ENCODE data around the gene CDKAL1. TPM values are rescaled to one million over a fixed set of nuclear protein-coding genes. Genes with fewer than 3 reads are reported as not detected.

CDKAL1 gene
- total and polyA plus RNA-seq, 4 donors: 2.0 to 12.9 (median 6.7) TPM

DNA sequence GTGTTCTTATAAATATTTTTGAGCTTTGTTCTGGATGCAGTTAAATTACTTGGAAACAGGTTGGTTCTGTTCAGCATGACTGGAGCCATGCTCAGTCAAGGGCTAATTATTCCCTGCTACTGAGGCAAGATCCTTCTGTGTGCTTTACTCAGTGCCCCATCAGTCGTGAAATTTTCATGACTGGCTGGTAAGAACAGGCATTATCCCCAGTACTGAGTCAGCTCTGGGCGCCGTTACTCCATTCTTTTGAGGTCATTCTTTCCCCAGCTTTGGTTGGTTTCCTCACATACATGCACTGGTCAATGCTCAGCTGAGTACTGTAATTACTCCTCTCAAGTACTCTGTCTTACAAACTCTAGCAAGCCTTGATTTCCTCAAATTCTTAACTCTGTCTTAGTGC is 71.3 kb downstream of the CDKAL1 start (continued):
- TF ChIP-seq CTCF (IDR thresholded peaks at IDR 0.05; ENCODE audit: low read depth, low read length, missing input control) (no peak), RXRA (IDR thresholded peaks at IDR 0.05) (no peak), SP1 (IDR thresholded peaks at IDR 0.05) (no peak)

DNA sequence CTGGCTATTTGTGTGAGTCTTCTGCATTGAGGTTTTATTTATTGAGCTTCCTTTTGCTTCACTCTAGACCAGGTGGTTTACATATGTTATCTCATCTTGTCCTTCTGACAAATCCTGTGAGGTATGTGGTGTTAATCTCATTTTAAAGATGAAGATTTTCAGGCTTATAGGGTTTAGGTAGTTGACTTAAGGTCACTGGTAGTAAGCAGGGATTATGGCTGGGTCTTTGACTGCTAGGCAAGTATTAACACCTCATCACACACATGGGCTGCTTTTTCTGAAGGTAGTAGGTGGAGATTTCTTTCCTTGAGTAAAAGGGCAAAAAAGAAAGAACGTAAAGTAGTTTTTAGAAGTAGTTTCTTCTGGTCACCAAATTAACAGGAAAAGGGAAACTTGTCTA is 72.6 kb downstream of the CDKAL1 start:
- WGBS: 98% methylated on average over 1 of the region's 1 CpG
- Histone ChIP-seq H3K4me3 (ENCODE audit: low read depth in 1 of 3, low read length in 3 of 3) (no peak overlapping the region), H3K9ac (ENCODE audit: low read depth in 1 of 2, low read length in 2 of 2) (no peak overlapping the region), H3K27ac (ENCODE audit: low read depth in 1 of 2, low read length in 2 of 2) (no peak overlapping the region), H3K9me3 (ENCODE audit: control insufficient read depth in 4 of 4, low read length in 3 of 4) (no peaks in the 10 kb centered on the region), H3K27me3 (ENCODE audit: control insufficient read depth in 4 of 4, insufficient read depth in 4 of 4, low read length in 3 of 4) (no peaks in the 10 kb centered on the region), H3K36me3 (ENCODE audit: control insufficient read depth in 4 of 4, insufficient read depth in 3 of 4, low read depth in 1 of 4, low read length in 3 of 4) (no peaks in the 10 kb centered on the region), H3K4me1 (ENCODE audit: control insufficient read depth in 4 of 4, insufficient read depth in 4 of 4, low read length in 3 of 4) (no peaks in the 10 kb centered on the region)
- no peak for TF ChIP-seq RXRA (IDR thresholded peaks at IDR 0.05)
- TF ChIP-seq TAF1 (conservative IDR thresholded peaks at IDR 0.05): no peak
- TF ChIP-seq GABPA (IDR thresholded peaks at IDR 0.05 in 1 of 2, conservative IDR thresholded peaks at IDR 0.05 in 1 of 2): no peak
- DNase-seq (ENCODE audit: low spot score): no peak

- H3K9me3 ChIP-seq (ENCODE audit: control insufficient read depth in 4 of 4, low read length in 3 of 4): no peaks in the 10 kb centered on the region
- no peak overlapping the region for H3K27ac ChIP-seq (ENCODE audit: low read depth in 1 of 2, low read length in 2 of 2)
- H3K36me3 ChIP-seq (ENCODE audit: control insufficient read depth in 4 of 4, insufficient read depth in 3 of 4, low read depth in 1 of 4, low read length in 3 of 4): peaks cover 0 to 2% (median 0%) of the 10 kb centered on the region in 4 donors
- H3K9ac ChIP-seq (ENCODE audit: low read depth in 1 of 2, low read length in 2 of 2): no peak overlapping the region
- 97% methylated on average over 4 of the region's 4 CpGs for whole genome bisulfite sequencing
- no peak for TF ChIP-seq RAD21 (IDR thresholded peaks at IDR 0.05)
- TF ChIP-seq SP1 (IDR thresholded peaks at IDR 0.05): no peak
- no peak for TF ChIP-seq JUND (IDR thresholded peaks at IDR 0.05)
- TF ChIP-seq GABPA (IDR thresholded peaks at IDR 0.05 in 1 of 2, conservative IDR thresholded peaks at IDR 0.05 in 1 of 2): no peak
- no peak for TF ChIP-seq TAF1 (conservative IDR thresholded peaks at IDR 0.05)
- TF ChIP-seq ZBTB33 (IDR thresholded peaks at IDR 0.05): no peak
- TF ChIP-seq MAX (IDR thresholded peaks at IDR 0.05): no peak
- no peak for TF ChIP-seq HNF4A (conservative IDR thresholded peaks at IDR 0.05)
- TF ChIP-seq FOXA1 (IDR thresholded peaks at IDR 0.05): no peak
- TF ChIP-seq FOXA2 (IDR thresholded peaks at IDR 0.05): no peak
- TF ChIP-seq HNF4G (IDR thresholded peaks at IDR 0.05): no peak
- TF ChIP-seq NR2F2 (IDR thresholded peaks at IDR 0.05): no peak
- no peak for TF ChIP-seq ATF3 (IDR thresholded peaks at IDR 0.05)
- TF ChIP-seq CTCF (IDR thresholded peaks at IDR 0.05; ENCODE audit: low read depth, low read length, missing input control): no peak
- TF ChIP-seq, protein P1, sequence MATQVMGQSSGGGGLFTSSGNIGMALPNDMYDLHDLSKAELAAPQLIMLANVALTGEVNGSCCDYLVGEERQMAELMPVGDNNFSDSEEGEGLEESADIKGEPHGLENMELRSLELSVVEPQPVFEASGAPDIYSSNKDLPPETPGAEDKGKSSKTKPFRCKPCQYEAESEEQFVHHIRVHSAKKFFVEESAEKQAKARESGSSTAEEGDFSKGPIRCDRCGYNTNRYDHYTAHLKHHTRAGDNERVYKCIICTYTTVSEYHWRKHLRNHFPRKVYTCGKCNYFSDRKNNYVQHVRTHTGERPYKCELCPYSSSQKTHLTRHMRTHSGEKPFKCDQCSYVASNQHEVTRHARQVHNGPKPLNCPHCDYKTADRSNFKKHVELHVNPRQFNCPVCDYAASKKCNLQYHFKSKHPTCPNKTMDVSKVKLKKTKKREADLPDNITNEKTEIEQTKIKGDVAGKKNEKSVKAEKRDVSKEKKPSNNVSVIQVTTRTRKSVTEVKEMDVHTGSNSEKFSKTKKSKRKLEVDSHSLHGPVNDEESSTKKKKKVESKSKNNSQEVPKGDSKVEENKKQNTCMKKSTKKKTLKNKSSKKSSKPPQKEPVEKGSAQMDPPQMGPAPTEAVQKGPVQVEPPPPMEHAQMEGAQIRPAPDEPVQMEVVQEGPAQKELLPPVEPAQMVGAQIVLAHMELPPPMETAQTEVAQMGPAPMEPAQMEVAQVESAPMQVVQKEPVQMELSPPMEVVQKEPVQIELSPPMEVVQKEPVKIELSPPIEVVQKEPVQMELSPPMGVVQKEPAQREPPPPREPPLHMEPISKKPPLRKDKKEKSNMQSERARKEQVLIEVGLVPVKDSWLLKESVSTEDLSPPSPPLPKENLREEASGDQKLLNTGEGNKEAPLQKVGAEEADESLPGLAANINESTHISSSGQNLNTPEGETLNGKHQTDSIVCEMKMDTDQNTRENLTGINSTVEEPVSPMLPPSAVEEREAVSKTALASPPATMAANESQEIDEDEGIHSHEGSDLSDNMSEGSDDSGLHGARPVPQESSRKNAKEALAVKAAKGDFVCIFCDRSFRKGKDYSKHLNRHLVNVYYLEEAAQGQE (IDR thresholded peaks at IDR 0.05): no peak
- H3K4me1 ChIP-seq (ENCODE audit: control insufficient read depth in 4 of 4, insufficient read depth in 4 of 4, low read length in 3 of 4): no peaks in the 10 kb centered on the region
- no peaks in the 10 kb centered on the region for H3K27me3 ChIP-seq (ENCODE audit: control insufficient read depth in 4 of 4, insufficient read depth in 4 of 4, low read length in 3 of 4)
- no peak overlapping the region for H3K4me3 ChIP-seq (ENCODE audit: low read depth in 1 of 3, low read length in 3 of 3)
- no peak for DNase-seq (ENCODE audit: low spot score)
These were observed 74.1 kb downstream of the CDKAL1 start for GRCh38 chr6:20608356-20608755.

All from liver (tissue), 9 donors.